ENCODE measurements around the gene BEND5.

The BEND5 gene

GRCh38 chr1:48776393-48777218, at the start of gene BEND5:
BEND5 (minus strand) TSS chr1:48776891; CDS start chr1:48776831, 60 bp downstream.
- peak; percentile 5 for DNase-seq (ENCODE audit: low read depth, low spot score)

GRCh38 chr1:48823168-48823567, 46.5 kb upstream of the BEND5 start:
- Histone ChIP-seq H3K9me3 (ENCODE audit: low read depth, low read length) (no peaks in the 10 kb centered on the region), H3K27ac (no peak overlapping the region), H3K36me3 (ENCODE audit: insufficient read depth, low read length) (no peaks in the 10 kb centered on the region), H3K4me3 (no peak overlapping the region), H3K9ac (ENCODE audit: insufficient read length) (no peak overlapping the region)
- DNase-seq (ENCODE audit: low read depth, low spot score), result no peak
- TF ChIP-seq POLR2AphosphoS5 (IDR thresholded peaks at IDR 0.05; ENCODE audit: borderline replicate concordance, low read depth, low read length) (no peak), FOXP2 (optimal IDR thresholded peaks at IDR 0.05; ENCODE audit: control extremely low read depth, extremely low read length, insufficient read depth) (no peak), EZH2 (IDR thresholded peaks at IDR 0.05) (no peak)

More at GRCh38 chr1:48776393-48777218, at the start of gene BEND5:
- Histone ChIP-seq H3K27ac (no peak within 1 kb of the TSS), H3K9ac (ENCODE audit: insufficient read length) (peak within 1 kb of the TSS; percentile 73), H3K4me3 (peak within 1 kb of the TSS; percentile 86), H3K36me3 (ENCODE audit: insufficient read depth, low read length) (peaks cover 6% of the 10 kb centered on the region), H3K9me3 (ENCODE audit: low read depth, low read length) (no peaks in the 10 kb centered on the region)
- no peak for TF ChIP-seq EZH2 (IDR thresholded peaks at IDR 0.05)
- no peak for TF ChIP-seq FOXP2 (optimal IDR thresholded peaks at IDR 0.05; ENCODE audit: control extremely low read depth, extremely low read length, insufficient read depth)
- TF ChIP-seq POLR2AphosphoS5 (IDR thresholded peaks at IDR 0.05; ENCODE audit: borderline replicate concordance, low read depth, low read length), result no peak; the same call in 1 of the 2 replicates

- H3K36me3 ChIP-seq (ENCODE audit: insufficient read depth, low read length), result no peaks in the 10 kb centered on the region
- no peak overlapping the region for H3K4me3 ChIP-seq
- H3K27ac ChIP-seq, result no peak overlapping the region
- no peak for DNase-seq (ENCODE audit: low read depth, low spot score)
- no peaks in the 10 kb centered on the region for H3K9me3 ChIP-seq (ENCODE audit: low read depth, low read length)
- TF ChIP-seq EZH2 (IDR thresholded peaks at IDR 0.05) (no peak), FOXP2 (optimal IDR thresholded peaks at IDR 0.05; ENCODE audit: control extremely low read depth, extremely low read length, insufficient read depth) (no peak), POLR2AphosphoS5 (IDR thresholded peaks at IDR 0.05; ENCODE audit: borderline replicate concordance, low read depth, low read length) (no peak)
- H3K9ac ChIP-seq (ENCODE audit: insufficient read length), result no peak overlapping the region
Measured at GRCh38 chr1:48820491-48820890, 43.8 kb upstream of the BEND5 start.

- TF ChIP-seq EZH2 (IDR thresholded peaks at IDR 0.05) (no peak), POLR2AphosphoS5 (IDR thresholded peaks at IDR 0.05; ENCODE audit: borderline replicate concordance, low read depth, low read length) (no peak), FOXP2 (optimal IDR thresholded peaks at IDR 0.05; ENCODE audit: control extremely low read depth, extremely low read length, insufficient read depth) (no peak)
- Histone ChIP-seq H3K4me3 (no peak overlapping the region), H3K9ac (ENCODE audit: insufficient read length) (no peak overlapping the region), H3K9me3 (ENCODE audit: low read depth, low read length) (no peaks in the 10 kb centered on the region), H3K36me3 (ENCODE audit: insufficient read depth, low read length) (no peaks in the 10 kb centered on the region), H3K27ac (no peak overlapping the region)
- DNase-seq (ENCODE audit: low read depth, low spot score), result no peak
Measured at GRCh38 chr1:48817505-48818114, 40.9 kb upstream of the BEND5 start.

GRCh38 chr1:48810740-48811139, 34.0 kb upstream of the BEND5 start:
- no peaks in the 10 kb centered on the region for H3K36me3 ChIP-seq (ENCODE audit: insufficient read depth, low read length)
- no peak for DNase-seq (ENCODE audit: low read depth, low spot score)
- H3K27ac ChIP-seq, result no peak overlapping the region
- H3K4me3 ChIP-seq, result no peak overlapping the region
- H3K9me3 ChIP-seq (ENCODE audit: low read depth, low read length), result no peaks in the 10 kb centered on the region
- TF ChIP-seq POLR2AphosphoS5 (IDR thresholded peaks at IDR 0.05; ENCODE audit: borderline replicate concordance, low read depth, low read length) (no peak), FOXP2 (optimal IDR thresholded peaks at IDR 0.05; ENCODE audit: control extremely low read depth, extremely low read length, insufficient read depth) (no peak), EZH2 (IDR thresholded peaks at IDR 0.05) (no peak)
- no peak overlapping the region for H3K9ac ChIP-seq (ENCODE audit: insufficient read length)

- Histone ChIP-seq H3K27ac (no peak overlapping the region), H3K9me3 (ENCODE audit: low read depth, low read length) (no peaks in the 10 kb centered on the region), H3K9ac (ENCODE audit: insufficient read length) (no peak overlapping the region), H3K4me3 (no peak overlapping the region), H3K36me3 (ENCODE audit: insufficient read depth, low read length) (no peaks in the 10 kb centered on the region)
- DNase-seq (ENCODE audit: low read depth, low spot score), result no peak
- TF ChIP-seq EZH2 (IDR thresholded peaks at IDR 0.05) (no peak), POLR2AphosphoS5 (IDR thresholded peaks at IDR 0.05; ENCODE audit: borderline replicate concordance, low read depth, low read length) (no peak), FOXP2 (optimal IDR thresholded peaks at IDR 0.05; ENCODE audit: control extremely low read depth, extremely low read length, insufficient read depth) (no peak)
Measured at GRCh38 chr1:48808496-48808895, 31.8 kb upstream of the BEND5 start.

GRCh38 chr1:48807554-48808260, 31.0 kb upstream of the BEND5 start:
- no peak for DNase-seq (ENCODE audit: low read depth, low spot score)
- Histone ChIP-seq H3K9ac (ENCODE audit: insufficient read length) (no peak overlapping the region), H3K27ac (no peak overlapping the region), H3K9me3 (ENCODE audit: low read depth, low read length) (no peaks in the 10 kb centered on the region), H3K36me3 (ENCODE audit: insufficient read depth, low read length) (no peaks in the 10 kb centered on the region), H3K4me3 (no peak overlapping the region)
- TF ChIP-seq POLR2AphosphoS5 (IDR thresholded peaks at IDR 0.05; ENCODE audit: borderline replicate concordance, low read depth, low read length) (no peak), EZH2 (IDR thresholded peaks at IDR 0.05) (no peak), FOXP2 (optimal IDR thresholded peaks at IDR 0.05; ENCODE audit: control extremely low read depth, extremely low read length, insufficient read depth) (no peak)

GRCh38 chr1:48803474-48803873, 26.8 kb upstream of the BEND5 start:
- Histone ChIP-seq H3K9me3 (ENCODE audit: low read depth, low read length) (no peaks in the 10 kb centered on the region), H3K4me3 (no peak overlapping the region), H3K27ac (no peak overlapping the region), H3K36me3 (ENCODE audit: insufficient read depth, low read length) (no peaks in the 10 kb centered on the region), H3K9ac (ENCODE audit: insufficient read length) (no peak overlapping the region)
- TF ChIP-seq FOXP2 (optimal IDR thresholded peaks at IDR 0.05; ENCODE audit: control extremely low read depth, extremely low read length, insufficient read depth) (no peak), EZH2 (IDR thresholded peaks at IDR 0.05) (no peak), POLR2AphosphoS5 (IDR thresholded peaks at IDR 0.05; ENCODE audit: borderline replicate concordance, low read depth, low read length) (no peak)
- DNase-seq (ENCODE audit: low read depth, low spot score), result no peak

Data from SK-N-MC (cell line).